ENCODE measurements around the gene RASGRF1. TPM values are rescaled to one million over a fixed set of nuclear protein-coding genes. Genes with fewer than 3 reads are reported as not detected.

RASGRF1 gene
- total RNA-seq, 4 donors from 2014 or later = 0.13 to 0.23 TPM; not detected in 2

DNA sequence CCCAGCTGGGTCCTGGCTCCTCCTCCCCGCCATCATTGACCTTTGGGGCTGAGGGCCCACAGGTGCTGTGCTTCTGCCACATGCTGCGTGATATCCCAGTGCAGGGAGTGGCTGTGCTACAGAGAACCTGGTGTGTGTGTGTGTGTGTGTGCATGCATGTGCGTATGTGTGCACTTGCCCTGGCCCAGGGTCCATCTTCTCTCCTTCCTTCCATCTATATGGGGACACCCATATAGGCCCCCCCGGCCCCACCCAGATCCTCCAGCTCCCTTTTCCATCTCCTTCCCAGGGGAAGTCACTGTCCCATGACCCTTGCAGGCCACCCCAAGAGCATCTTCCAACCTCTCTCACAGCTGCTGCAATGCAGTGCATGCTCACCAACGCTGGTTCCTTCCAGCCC lies 12.6 kb downstream of the RASGRF1 start:
- H3K4me1 ChIP-seq = no peaks in the 10 kb centered on the region
- H3K27me3 ChIP-seq = peaks cover 8% of the 10 kb centered on the region
- no peaks in the 10 kb centered on the region for H3K36me3 ChIP-seq
- ATAC-seq = no peak
- 71 to 86% methylated on average over 1 to 2 of the region's 5 CpGs for WGBS, 2 donors (ENCODE audit: low coverage in 1 of 2)
- TF ChIP-seq EP300 (IDR thresholded peaks at IDR 0.05) = no peak
- no peak for TF ChIP-seq POLR2A (IDR thresholded peaks at IDR 0.05)
- TF ChIP-seq CTCF (IDR thresholded peaks at IDR 0.05) = no peak
- no peak for TF ChIP-seq POLR2AphosphoS5 (IDR thresholded peaks at IDR 0.05)
- H3K9me3 ChIP-seq = no peaks in the 10 kb centered on the region
- H3K27ac ChIP-seq = no peak overlapping the region
- no peak overlapping the region for H3K4me3 ChIP-seq

DNA sequence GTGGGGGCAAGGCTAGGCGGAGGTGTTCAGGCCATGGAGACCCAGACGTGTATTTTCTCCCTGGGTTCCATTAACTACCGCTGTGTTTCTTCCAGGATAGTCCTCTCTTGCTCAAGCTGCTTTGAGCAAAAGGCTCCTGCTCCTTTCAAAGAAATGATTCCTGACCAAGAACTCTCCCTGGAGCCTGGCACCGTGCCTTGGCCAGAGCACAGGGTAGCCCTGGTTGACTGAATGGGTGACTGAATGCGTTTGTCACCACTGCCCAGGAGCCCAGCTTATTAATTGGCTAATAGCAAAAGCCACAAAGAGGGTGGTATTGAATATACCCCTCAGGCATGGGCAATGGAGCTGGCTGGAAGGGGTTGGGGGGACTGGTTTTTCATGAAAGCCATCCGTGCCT lies 13.9 kb downstream of the RASGRF1 start:
- WGBS, 2 donors (ENCODE audit: low coverage in 1 of 2) = 70 to 92% methylated on average over 4 to 6 of the region's 6 CpGs
- Histone ChIP-seq H3K27ac (no peak overlapping the region), H3K4me1 (no peaks in the 10 kb centered on the region), H3K4me3 (no peak overlapping the region), H3K27me3 (peaks cover 8% of the 10 kb centered on the region), H3K36me3 (no peaks in the 10 kb centered on the region), H3K9me3 (no peaks in the 10 kb centered on the region)
- TF ChIP-seq EP300 (IDR thresholded peaks at IDR 0.05) = no peak
- no peak for ATAC-seq

- H3K27ac ChIP-seq = no peak overlapping the region
- no peak overlapping the region for H3K4me3 ChIP-seq
- ATAC-seq = no peak
- no peaks in the 10 kb centered on the region for H3K4me1 ChIP-seq
- no peaks in the 10 kb centered on the region for H3K9me3 ChIP-seq
- H3K27me3 ChIP-seq = peaks cover 8% of the 10 kb centered on the region
- no peaks in the 10 kb centered on the region for H3K36me3 ChIP-seq
- TF ChIP-seq CTCF (IDR thresholded peaks at IDR 0.05) (no peak), EP300 (IDR thresholded peaks at IDR 0.05) (no peak), POLR2AphosphoS5 (IDR thresholded peaks at IDR 0.05) (no peak), POLR2A (IDR thresholded peaks at IDR 0.05) (no peak)
- 0 to 60% methylated on average over 1 to 2 of the region's 2 CpGs for WGBS, 2 donors (ENCODE audit: low coverage in 1 of 2)
Observed at GRCh38 chr15:79075256-79075655, 15.3 kb downstream of the RASGRF1 start.

GRCh38 chr15:79073336-79073735 lies 17.2 kb downstream of the RASGRF1 start:
- no peak for TF ChIP-seq POLR2AphosphoS5 (IDR thresholded peaks at IDR 0.05)
- TF ChIP-seq EP300 (IDR thresholded peaks at IDR 0.05) = no peak
- TF ChIP-seq CTCF (IDR thresholded peaks at IDR 0.05) = no peak
- TF ChIP-seq POLR2A (IDR thresholded peaks at IDR 0.05) = no peak
- ATAC-seq = no peak
- Histone ChIP-seq H3K9me3 (no peaks in the 10 kb centered on the region), H3K4me1 (no peaks in the 10 kb centered on the region), H3K27me3 (peaks cover 8% of the 10 kb centered on the region), H3K36me3 (no peaks in the 10 kb centered on the region), H3K27ac (no peak overlapping the region), H3K4me3 (no peak overlapping the region)
- WGBS, 2 donors (ENCODE audit: low coverage in 1 of 2) = 87 to 98% methylated on average over 4 to 6 of the region's 9 CpGs

- Histone ChIP-seq H3K4me1 (no peaks in the 10 kb centered on the region), H3K27ac (no peak overlapping the region), H3K4me3 (no peak overlapping the region), H3K36me3 (no peaks in the 10 kb centered on the region), H3K27me3 (peaks cover 8% of the 10 kb centered on the region), H3K9me3 (no peaks in the 10 kb centered on the region)
- WGBS, 2 donors (ENCODE audit: low coverage in 1 of 2) = 40 to 60% methylated on average over 1 to 2 of the region's 3 CpGs
- ATAC-seq = peak; percentile 81
- TF ChIP-seq POLR2AphosphoS5 (IDR thresholded peaks at IDR 0.05) = no peak
- no peak for TF ChIP-seq POLR2A (IDR thresholded peaks at IDR 0.05)
- no peak for TF ChIP-seq CTCF (IDR thresholded peaks at IDR 0.05)
- no peak for TF ChIP-seq EP300 (IDR thresholded peaks at IDR 0.05)
Observed at GRCh38 chr15:79071901-79072300, 18.7 kb downstream of the RASGRF1 start.
